ELR (cell line): ENCODE measurements around the gene CILP2.

Experiments
- DNase-seq: peaks from one replicate; pipeline ENCODE4 v3.0.0-alpha.2; 2015; ENCODE audit warnings: low read depth

The CILP2 gene

DNA sequence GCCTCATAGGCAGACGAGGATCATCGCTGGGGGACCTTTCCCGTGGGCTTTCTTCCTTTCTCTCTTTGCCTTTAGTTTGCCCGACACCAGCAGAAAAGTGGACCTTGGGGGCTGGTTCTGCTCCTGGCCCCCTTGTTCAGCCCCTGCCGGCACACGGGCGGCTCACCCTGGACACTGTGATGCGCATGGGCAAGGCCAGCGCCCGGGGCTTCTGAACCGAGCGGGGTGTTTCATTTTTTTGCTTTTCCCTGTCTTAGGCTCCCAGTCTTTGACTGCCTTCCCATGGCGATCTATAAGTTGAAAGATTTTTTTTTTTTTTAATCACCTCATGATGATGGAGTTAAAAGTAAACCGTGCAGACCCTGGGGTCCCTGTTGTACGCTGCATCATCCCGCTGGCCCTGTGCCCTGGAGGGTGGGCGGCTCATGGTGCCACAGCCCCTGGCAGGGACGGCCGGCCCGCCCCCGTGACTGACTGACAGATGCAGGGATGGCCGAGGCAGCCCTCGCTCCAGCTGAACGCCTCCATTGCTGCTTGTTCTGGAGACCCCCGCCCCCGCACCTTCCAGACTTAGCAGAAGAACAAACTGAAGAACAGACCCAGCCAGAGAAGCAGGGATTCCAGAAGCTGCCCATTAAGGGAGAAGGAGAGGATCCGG is 32.3 kb upstream of the CILP2 start:
- no peak for DNase-seq

DNA sequence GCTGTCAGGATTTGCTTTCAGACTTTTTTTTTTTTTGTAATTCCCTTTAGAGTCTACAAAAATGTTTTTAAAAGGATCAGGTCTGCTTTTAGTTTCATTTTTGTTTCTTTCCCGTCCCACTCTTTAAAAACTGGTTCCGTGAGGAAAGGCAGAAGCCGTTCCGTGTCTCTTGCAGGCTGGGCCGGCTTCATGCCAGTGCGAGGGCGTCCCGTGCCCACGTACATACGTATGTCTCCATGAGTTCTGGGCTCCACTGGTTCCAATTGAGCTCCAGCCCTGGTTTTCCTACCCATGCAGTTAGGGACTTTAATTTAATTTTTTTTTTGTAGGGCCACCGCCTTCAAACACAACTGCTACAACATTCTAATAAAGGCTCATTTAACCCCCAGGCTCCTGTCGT is 31.5 kb upstream of the CILP2 start:
- DNase-seq = no peak

DNA sequence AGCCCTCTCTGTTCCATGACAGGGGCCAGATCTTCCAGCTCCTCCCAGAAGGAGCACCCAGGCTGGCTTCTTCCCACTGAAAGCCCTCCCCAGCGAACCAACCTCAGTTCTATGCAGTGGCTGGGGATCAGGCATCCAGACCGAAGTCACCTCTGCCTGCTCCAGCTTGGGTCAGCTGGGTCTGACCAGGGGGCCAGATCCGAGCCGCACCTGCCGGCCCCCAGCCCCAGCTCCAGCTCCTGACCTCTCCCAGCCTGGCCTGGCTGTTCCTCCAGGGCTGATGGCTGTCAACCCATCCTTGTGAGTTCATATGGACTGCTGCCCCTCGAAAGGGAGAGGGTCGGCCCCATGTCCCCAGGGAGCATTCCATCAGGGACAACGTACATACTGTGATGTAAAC is 30.7 kb upstream of the CILP2 start:
- no peak for DNase-seq

DNA sequence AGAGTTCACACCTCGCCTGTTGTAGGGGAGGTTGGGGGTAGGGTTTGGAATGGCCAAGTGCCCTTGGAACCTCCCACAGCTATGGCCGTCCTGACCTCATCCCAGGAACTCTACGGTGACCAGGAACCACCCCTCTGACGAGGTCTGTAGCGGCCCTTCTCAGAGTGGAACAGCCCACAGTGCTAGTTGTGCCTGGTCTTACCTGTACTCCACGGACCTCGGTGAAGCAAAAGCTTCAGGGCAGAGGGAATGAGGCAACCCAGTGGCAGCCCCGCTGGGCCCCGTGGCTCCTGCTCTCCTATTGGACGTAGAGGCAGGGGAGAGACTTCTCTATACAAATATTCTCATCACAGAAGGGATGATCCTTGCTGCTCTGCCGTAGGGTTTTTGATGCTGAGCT is 29.8 kb upstream of the CILP2 start:
- DNase-seq = no peak

DNA sequence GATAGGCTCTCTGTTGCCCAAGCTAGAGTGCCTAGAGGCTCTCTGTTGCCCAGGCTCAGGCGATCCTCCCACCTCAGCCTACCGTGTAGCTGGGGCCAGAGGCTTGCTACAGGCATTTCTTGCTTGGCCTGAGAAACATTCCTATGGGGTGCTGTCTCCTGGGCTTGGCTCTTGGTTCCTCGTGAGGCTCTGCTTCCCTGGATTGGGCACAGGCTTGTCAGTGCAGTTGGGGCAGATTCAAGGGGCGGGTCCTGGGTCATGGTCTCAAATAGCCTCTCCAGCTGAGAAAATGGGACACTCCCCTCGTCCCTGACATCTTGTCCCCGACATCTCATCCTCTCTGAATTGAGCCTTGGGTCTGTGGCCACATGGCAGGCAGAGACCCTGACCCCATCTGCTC is 27.6 kb upstream of the CILP2 start:
- peak; percentile 23 for DNase-seq

DNA sequence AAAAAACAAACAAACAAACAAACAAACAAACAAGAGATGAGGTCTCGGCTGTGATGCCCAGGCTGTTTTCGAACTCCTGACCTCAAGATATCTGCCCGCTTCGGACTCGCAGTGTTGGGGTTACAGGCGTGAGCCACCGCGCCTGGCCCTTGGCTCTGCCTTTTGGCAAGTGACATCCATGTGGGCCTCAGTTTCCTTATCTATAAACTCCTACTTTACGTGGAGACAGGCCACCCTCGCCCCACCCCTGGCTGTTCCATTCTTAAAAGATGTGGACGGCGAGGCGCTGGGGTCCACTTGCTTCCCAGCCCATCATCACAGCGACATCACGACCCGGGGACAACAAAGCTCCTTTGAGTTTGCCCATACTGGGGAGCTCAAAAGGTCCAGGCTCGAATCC is 24.4 kb upstream of the CILP2 start:
- no peak for DNase-seq

DNA sequence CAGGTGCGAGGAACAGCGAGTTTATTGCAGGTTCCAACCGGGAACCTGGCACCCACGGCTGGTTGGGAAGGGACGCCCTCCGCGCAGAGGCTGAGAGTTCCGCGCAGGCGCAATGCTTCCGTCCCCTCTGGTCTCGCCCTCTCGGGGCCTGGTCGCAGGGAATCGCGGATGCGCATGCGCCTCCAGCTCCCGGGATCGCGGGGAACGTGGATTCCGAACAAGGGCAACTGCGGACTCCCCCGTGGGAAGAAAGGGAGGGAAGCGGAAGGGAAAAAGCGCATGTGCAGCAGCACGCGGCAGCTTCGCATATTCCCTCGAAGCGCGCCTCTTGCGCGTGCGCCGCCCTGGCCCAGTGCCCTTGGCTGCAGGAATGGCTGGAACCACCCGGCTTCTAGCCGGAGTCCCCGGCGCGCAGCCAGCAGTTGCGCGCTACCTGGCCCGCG is 23.8 kb upstream of the CILP2 start:
- no peak for DNase-seq

DNA sequence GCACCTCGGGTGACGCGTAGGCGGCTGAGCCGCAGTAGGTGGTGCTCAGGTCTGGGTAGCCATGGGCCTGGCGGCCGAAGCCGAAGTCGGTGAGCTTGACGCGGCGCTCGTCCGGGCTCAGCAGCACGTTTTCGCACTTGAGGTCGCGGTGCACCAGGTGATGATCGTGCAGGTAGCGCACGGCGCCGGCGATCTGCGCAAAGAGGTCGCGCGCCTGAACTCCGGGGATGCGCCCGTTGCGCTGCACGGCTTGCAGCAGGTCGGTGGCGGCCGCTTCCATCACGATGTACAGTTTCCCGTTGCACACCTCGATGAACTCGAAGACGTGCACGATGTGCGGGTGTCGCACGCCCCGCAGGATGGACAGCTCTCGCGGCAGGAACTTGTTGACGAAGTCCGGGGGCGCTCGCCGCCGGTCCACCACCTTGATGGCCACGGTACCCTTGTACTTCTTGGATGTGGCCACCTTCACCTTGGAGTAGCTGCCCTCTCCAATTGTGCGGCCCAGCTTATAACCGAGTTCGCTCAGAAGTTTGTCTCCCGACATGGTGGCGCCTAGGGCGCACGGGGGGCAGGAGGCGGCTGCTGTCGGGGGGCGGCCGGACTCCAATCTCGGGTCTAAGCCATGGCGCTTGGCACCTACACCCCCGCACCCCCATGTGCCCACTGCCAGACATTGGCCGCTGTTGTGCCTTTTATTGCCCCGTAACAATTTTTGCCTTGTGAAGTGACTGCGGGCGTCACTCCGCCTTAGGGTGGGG is 23.0 kb upstream of the CILP2 start, which contains the start of gene TSSK6:
Gene TSSK6 (minus strand): TSS at position 668 of the 761 bp plus-strand sequence. CDS start 121 bp downstream, at position 547.
- DNase-seq = no peak

DNA sequence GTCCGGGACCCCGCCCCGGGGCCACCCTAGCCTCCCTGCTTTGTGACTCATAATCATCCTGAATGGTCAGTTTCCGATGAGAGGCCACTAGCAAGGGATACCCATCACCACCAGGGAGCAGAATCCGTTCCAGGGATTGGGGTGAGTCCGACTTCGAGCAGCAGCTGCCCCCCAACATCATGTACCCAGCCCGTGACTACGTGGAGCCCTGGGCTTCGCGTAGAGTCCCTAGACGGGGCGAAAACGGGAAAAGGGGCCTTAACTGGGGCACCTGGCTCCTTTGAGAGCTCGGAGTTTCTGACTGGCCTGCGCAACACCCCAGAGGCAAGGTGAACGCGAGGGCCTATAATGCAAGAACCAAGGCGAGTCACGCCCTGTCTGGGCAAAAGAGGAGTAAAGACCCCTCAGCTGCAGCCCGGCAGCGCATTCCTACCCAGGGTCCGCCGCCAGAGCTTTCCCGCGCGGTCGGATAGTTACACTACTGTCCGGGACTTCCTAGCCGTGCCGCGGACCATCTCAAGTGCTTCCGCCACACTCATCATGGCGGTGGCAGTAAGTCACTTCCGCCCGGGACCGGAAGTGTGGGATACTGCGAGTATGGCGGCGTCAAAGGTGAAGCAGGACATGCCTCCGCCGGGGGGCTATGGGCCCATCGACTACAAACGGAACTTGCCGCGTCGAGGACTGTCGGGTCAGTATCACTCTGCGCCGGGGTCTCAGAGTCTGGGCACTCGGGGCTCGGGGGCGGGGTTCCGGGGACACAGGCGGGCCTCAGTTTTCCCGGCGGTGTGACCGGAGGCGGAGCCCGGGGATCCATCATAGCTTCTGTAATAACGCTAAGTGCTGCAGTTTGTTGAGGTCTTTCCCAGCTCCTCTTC is 22.2 kb upstream of the CILP2 start, which contains the start of gene NDUFA13:
Gene NDUFA13 (plus strand): TSS at position 584 of the 878 bp plus-strand sequence. CDS start 14 bp downstream, at position 598.
- DNase-seq = peak; percentile 94

DNA sequence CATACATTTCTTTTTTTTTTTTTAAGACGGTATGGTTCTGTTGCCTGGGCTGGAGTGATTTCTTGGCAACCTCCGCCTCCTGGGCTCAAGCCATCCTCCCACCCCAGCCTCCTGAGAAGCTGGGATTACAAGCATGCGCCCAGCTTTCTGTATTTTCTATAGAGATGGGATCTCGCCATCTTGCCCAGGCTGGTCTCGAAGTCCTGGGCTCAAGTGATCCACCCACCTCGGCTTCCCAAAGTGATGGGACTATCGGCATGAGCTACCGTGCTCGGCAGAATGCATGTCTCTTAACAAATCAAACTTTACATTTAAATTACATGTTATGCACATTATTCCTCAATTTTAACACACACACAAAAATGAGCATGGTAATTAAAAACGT is 20.8 kb upstream of the CILP2 start:
- DNase-seq = no peak

DNA sequence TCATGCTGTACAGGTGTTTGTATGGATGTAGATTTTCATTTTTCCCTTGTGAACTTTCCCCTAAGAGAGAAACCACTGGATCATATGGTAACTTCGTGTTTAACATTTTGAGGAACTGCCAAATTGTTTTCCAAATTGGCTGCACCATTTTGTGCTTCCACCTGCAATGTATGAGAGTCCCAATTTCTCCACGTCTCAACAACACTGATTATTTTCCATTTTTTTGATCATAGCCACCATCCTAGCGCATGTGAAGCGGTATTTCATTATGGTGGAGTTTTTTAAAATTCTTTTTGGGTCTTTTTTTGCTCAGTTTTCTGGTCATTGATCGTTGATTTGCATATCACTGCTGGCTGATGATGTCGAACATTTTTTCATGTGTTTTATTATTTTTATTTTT is 17.1 kb upstream of the CILP2 start:
- DNase-seq = no peak

DNA sequence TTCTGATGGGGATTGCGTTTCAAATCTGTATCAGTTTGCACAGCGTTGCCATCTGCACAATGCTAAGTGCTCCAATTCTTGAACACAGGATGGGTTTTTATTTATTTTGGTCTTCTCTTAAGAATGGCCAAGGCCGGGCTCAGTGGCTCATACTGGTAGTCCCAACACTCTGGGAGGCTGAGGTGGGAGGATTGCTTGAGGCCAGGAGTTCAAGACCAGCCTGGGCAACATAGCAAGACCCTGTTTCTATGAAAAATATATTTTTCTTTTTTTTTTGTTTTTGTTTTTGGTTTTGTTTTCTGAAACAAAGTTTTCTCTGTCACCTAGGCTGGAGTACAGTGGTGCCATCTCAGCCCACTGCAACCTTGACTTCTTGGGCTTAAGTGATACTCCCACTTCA is 14.9 kb upstream of the CILP2 start:
- DNase-seq = no peak

DNA sequence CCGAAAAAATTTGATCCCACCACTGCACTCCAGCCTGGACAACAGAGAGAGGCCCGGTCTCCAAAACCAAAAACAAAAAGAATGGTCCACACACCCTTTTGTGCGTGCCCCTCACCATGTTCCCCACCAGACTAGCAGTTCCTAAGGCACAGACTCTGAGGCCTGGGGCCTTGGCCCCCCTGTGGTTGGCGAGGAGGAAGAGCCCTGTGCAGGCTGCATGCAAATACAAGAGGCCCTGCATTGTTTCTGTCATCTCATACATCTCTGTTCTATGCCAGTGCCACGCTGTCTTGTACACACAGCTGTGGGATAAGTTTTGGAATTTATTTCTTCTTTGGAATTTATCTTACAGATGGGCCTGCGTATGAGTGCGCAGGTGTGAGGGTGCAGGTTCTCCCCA is 14.0 kb upstream of the CILP2 start:
- no peak for DNase-seq

DNA sequence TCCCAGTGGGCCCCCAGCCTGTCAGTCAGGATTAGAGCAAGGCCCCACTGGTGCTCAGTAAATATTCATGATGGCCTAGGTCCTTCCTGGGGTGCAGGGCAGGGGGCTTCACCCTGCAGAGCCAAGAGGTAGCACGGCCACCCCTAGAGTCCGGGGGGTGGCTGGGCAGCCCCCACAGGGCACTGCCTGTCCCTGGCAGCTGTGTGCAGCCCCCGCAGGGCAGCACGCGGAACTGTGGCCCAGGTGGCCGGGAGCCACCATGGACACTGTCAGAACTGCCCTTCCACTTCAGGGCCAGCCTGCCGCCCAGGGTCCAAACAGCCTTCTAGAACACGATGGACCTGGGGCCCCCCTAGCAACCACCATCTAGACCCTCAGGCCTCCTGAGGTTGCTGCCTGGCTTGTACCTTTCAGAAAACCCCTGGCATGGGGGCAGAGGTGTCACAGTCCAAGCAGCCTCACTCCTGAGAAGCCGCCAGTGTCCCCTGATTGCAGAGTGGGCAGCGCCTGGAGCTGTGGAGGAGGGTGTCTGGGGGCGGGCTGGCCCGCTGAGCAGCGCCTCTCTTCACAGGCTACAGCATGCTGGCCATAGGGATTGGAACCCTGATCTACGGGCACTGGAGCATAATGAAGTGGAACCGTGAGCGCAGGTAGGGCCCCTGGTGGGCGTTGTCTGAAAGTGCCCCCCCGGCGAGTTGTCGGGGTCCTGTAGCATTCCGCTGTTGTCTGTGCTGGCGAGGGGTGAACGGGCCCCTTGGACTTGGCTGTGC is 12.3 kb upstream of the CILP2 start:
- DNase-seq = no peak

DNA sequence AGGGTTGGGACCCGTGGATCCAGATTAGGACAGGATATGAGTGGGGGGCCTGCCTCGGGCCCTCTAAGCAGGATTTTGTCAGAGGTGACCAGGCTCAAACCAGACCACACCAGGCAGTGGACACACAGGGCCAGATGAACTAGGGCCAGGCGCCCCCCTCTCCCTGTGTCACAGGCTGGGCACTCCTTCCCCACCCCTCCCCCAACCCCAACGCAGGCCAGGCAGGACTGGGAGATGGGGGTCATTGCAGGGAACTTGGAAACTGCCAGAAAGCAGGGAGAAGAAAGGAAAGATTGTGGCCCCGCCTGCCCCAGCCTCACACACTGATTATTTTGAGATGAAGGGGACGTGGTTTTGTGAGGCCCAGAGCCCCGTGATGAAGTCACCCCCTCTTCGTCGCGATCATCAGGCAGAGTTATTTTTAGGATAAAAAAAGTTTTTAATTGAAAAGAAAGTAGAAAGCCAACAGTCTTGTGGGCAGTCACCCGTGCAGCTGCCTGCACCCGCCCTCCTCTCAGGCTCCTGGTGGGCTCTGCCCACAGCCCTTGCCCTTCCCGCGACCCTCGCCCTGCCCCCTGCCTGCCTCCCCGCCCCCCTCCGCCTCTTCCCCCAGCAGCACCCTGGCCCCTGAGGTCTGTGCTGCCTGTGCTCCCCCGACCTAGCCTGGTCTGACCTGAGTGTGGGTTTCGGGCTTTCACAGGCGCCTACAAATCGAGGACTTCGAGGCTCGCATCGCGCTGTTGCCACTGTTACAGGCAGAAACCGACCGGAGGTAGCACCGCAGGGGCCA is 11.3 kb upstream of the CILP2 start:
- DNase-seq = no peak

DNA sequence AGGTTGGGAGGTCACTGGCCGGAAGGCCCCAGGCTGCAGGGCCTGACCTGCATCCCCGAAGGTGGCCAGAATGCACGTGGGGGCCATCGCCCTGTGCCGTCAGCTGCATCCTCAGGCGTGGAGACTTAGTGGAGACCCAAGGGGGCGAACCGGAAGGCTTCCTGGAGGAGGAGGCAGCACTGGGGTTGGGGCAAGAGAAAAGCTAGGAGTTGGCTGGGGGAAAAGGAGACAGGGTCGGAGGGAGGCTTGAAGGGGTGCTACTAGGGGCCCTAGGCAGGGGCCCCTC is 10.8 kb upstream of the CILP2 start:
- DNase-seq = no peak

DNA sequence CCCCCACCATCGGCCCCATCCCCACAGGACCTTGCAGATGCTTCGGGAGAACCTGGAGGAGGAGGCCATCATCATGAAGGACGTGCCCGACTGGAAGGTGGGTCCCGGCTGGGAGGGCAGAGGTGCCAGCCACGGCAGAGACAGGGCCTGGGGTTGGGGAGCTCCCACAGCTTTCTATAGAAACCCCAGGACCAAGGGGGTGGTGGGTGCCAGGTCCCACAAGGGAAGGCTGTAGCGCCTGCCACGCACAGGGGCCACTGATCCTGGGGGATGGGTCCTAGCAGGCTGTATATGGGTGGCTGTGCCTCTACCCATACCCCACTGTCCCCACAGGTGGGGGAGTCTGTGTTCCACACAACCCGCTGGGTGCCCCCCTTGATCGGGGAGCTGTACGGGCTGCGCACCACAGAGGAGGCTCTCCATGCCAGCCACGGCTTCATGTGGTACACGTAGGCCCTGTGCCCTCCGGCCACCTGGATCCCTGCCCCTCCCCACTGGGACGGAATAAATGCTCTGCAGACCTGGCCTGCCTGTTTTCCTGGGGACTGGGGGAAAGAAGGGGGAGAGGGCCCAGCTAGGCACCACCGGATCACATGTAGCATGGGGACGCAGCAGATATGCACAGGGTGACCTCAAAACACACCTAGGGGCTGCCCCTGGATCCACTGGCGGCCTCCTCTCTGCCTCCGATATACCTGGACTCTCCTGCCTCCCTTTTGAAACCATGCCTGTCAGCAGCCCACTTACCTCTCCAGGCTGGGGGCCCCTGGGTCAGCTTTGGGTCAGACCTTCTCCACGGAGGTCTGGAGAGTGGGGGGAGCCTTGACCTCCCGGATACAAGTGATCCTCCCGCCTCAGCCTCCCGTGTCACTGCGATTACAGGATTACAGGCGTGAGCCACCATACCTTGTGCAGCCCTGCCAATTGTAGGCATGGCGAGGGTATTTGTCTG is 10.1 kb upstream of the CILP2 start:
- DNase-seq = no peak

DNA sequence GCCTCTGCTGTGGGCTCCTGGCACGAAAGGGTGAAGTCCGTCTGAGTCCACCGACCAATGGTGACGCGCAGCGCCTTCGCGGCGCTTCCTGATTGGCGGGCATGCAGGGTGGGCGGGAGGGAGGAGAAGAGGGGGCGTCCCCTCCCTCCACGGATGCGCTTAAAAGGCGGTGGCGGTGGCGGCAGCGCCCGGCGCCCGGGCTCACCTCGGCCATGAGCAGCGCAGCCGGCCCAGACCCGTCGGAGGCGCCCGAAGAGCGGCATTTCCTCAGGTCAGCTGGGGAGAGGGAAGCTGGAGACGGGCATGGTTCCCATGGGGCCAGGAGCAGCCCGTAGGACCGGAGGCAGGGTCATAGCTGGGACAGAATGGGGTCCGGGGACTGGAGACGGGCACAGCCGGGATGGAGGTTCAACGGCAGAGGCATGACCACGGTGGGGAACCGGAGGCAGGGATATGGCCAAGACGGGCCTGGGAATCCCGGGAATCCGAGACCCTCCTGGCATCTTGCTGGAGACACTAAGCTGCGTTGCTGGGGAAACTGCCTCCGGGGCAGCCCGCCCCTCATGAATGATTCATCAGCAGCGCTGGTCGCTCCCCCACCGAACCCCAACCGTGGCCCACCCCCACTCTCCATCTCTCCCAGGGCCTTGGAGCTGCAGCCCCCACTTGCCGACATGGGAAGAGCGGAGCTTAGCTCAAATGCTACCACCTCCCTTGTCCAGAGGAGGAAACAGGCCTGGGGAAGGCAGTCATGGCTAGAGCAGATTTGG is 9.2 kb upstream of the CILP2 start, which contains the start of gene YJEFN3:
Gene YJEFN3 (plus strand): TSS at position 191 of the 770 bp plus-strand sequence. CDS start 22 bp downstream, at position 213.
- DNase-seq = no peak

DNA sequence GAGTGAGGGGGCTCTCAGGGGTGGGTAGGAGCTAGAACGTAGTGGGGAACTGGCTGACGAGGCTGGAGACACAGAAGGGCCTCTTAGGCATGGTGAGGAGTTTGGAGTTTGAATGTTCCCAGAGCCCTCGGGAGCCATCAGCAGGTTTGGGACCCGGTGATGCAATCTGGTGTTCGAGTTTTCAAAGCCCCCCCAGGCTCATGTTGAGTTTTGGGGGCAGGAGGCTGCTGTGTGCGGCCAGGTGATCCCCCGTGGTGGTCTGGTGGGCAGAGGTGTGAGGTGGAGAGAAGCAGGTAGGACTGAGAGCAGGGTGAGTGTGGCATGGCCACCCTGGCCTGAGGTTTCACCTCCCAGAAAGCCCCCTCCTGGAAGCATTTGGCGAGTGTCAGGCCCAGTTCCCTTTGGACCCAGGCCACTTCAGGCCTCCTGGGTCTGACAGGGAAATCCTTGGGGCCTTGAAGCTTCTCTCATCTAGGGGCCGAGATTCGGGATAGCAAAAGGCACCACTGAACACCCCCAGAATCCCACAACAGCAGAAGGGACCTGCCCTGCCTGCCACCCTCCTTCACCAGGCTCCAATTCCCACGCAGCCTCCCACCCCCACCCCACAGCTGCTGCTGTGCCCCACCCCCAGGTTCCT is 8.2 kb upstream of the CILP2 start:
- no peak for DNase-seq
